Endothelial cell of umbilical vein (primary cell): ENCODE results near the gene PUDP.

Source experiments
- CTCF ChIP-seq, 2 donors: IDR thresholded peaks; 1 replicate in 1 of 2; 2 replicates in 1 of 2; pipeline ENCODE4 v1.5.1; 2011; ENCODE audit warnings: low read length in 2 of 2, mild to moderate bottlenecking in 2 of 2, moderate library complexity in 2 of 2, control low read depth in 1 of 2, inconsistent platforms in 1 of 2, low read depth in 1 of 2; ENCODE audit not compliant: insufficient read depth in 1 of 2; ENCODE audit errors: extremely low read depth in 1 of 2
- MAX ChIP-seq: IDR thresholded peaks from 2 replicates; pipeline ENCODE4 v1.6.1; 2011; ENCODE audit not compliant: insufficient read depth, insufficient read length
- POLR2A ChIP-seq: IDR thresholded peaks from 2 replicates; pipeline ENCODE4 v1.6.1; 2012; ENCODE audit warnings: low read depth, mild to moderate bottlenecking, control low read depth, low read length

DNA sequence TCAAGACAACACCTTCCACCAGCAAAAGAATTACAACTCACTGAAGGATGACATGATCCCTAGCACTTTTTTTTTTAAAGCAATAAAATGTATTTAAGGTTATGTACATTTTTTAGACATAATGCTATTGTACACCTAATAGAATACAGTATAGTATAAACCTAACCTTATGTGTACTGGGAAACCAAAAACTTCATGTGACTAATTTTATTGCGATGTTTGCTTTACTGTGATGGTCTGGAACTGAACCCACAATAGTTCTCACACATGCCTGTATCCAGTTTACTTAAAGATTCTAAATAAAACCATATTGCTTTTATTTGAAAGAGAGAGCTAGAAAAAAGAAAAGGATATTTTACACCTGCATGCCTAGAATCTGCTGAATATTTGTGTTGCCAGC, 4.9 kb downstream of the PUDP start:
- no peak for TF ChIP-seq CTCF (IDR thresholded peaks at IDR 0.05; ENCODE audit: extremely low read depth in 1 of 2, insufficient read depth in 1 of 2, low read depth in 1 of 2, low read length in 2 of 2)
- TF ChIP-seq POLR2A: no peak
- no peak for TF ChIP-seq MAX
